HepG2 (cell line): ENCODE data around the gene GLYATL3. TPM values are rescaled to one million over a fixed set of nuclear protein-coding genes. Genes with fewer than 3 reads are reported as not detected.

Experiments used
- ARID4A ChIP-seq: sonication (generic); formaldehyde crosslinking; IDR thresholded peaks from 2 replicates; pipeline ENCODE4 v1.5.0; 2020; ENCODE audit warnings: mild to moderate bottlenecking, missing genetic modification reagents, borderline replicate concordance
- ETV5 ChIP-seq: IDR thresholded peaks from 2 replicates; pipeline ENCODE4 v1.6.1; 2018; ENCODE audit warnings: missing biosample characterization, missing genetic modification reagents, inconsistent platforms, borderline replicate concordance
- HNRNPH1 ChIP-seq: fragments of 200-400 bp; formaldehyde crosslinking; optimal IDR thresholded peaks from 2 replicates; pipeline ENCODE3; 2017; ENCODE audit warnings: mild to moderate bottlenecking, low read depth, low read length
- HOXD1 ChIP-seq: sonication (generic); formaldehyde crosslinking; IDR thresholded peaks from 2 replicates; pipeline ENCODE4 v1.5.0; 2020; ENCODE audit warnings: missing genetic modification reagents
- MIER3 ChIP-seq: IDR thresholded peaks from 2 replicates; pipeline ENCODE4 v1.6.1; 2016; ENCODE audit warnings: missing compliant biosample characterization, borderline replicate concordance
- MIXL1 ChIP-seq: IDR thresholded peaks from 2 replicates; pipeline ENCODE4 v1.6.1; 2016
- NFRKB ChIP-seq: fragments of 450-650 bp; IDR thresholded peaks from 2 replicates; pipeline ENCODE4 v1.6.1; 2017
- PATZ1 ChIP-seq: sonication (generic); formaldehyde crosslinking; IDR thresholded peaks from 2 replicates; pipeline ENCODE4 v1.4.0; 2020; ENCODE audit warnings: missing genetic modification reagents
- RXRB ChIP-seq: IDR thresholded peaks from 2 replicates; pipeline ENCODE4 v1.6.1; 2016; ENCODE audit warnings: borderline replicate concordance, missing genetic modification reagents, missing compliant biosample characterization
- SYNCRIP ChIP-seq: fragments of 200-400 bp; formaldehyde crosslinking; IDR thresholded peaks from 2 replicates; pipeline ENCODE4 v1.6.1; 2018; ENCODE audit warnings: mild to moderate bottlenecking, low read depth, low read length; ENCODE audit not compliant: insufficient read depth
- TAF1 ChIP-seq: sonication (generic); formaldehyde crosslinking; IDR thresholded peaks from 2 replicates; pipeline ENCODE4 v1.4.0; 2020; ENCODE audit warnings: missing genetic modification reagents
- ZBTB2 ChIP-seq: sonication (generic); formaldehyde crosslinking; IDR thresholded peaks from 2 replicates; pipeline ENCODE4 v1.8.0; 2022; ENCODE audit warnings: low read depth, missing genetic modification reagents
- ZNF260 ChIP-seq: sonication (generic); formaldehyde crosslinking; IDR thresholded peaks from 2 replicates; pipeline ENCODE4 v1.4.0; 2020; ENCODE audit warnings: missing genetic modification reagents, low read depth, mild to moderate bottlenecking, borderline replicate concordance
- ZNF501 ChIP-seq: sonication (generic); formaldehyde crosslinking; IDR thresholded peaks from 2 replicates; pipeline ENCODE4 v1.5.1; 2020; ENCODE audit warnings: mild to moderate bottlenecking, moderate library complexity, missing genetic modification reagents
- ZNF615 ChIP-seq: sonication (generic); formaldehyde crosslinking; IDR thresholded peaks from 2 replicates; pipeline ENCODE4 v1.5.0; 2020; ENCODE audit warnings: mild to moderate bottlenecking, missing genetic modification reagents, borderline replicate concordance
- polyA plus RNA-seq, 8 experiments: library from polyadenylated mRNA; depleted of rRNA in 3 of 8; stranded (reverse) in 7 of 8; unstranded in 1 of 8; fragments of >200 nt; fragmentation: Illumina TruSeq in 4 of 8; extraction: Trizol in 4 of 8; gene quantifications; 2 replicates each; pipeline versions ENCODE4 v1.2.1 to v1.2.3, GENCODE V29; 2011 to 2016; ENCODE audit warnings: low read depth in 4 of 8, missing spikeins in 1 of 8, mixed read lengths in 1 of 8; ENCODE audit not compliant: insufficient read depth in 1 of 8
- total RNA-seq, 5 experiments: library from RNA; depleted of rRNA; stranded (reverse); fragments of >200 nt; fragmentation: Illumina TruSeq; extraction: Trizol; gene quantifications; 2 replicates each; pipeline ENCODE4 v1.2.3, GENCODE V29; 2016; ENCODE audit warnings: low read depth in 1 of 5
- TF ChIP-seq, protein P1 (sequence below): sonication (generic); formaldehyde crosslinking; IDR thresholded peaks from 2 replicates; pipeline ENCODE4 v1.5.1; 2020; ENCODE audit warnings: missing genetic modification reagents, mild to moderate bottlenecking, borderline replicate concordance

Gene GLYATL3
- total and polyA plus RNA-seq, 2 of the 13 experiments (the other 11 are each of a cell fraction or from before 2014, with no cell fraction given): 0.05 TPM; not detected in 1

GRCh38 chr6:49522710-49523593, 23.2 kb downstream of the GLYATL3 start (continued):
- TF ChIP-seq PATZ1 (CRISPR knock-in tag): peak; percentile 55
- no peak for TF ChIP-seq HNRNPH1
- TF ChIP-seq ARID4A: peak; percentile 64; the same call in 1 of the 2 replicates
- peak; percentile 100 for TF ChIP-seq MIXL1 (CRISPR knock-in tag)
- peak; percentile 92 for TF ChIP-seq ETV5 (CRISPR knock-in tag)
- TF ChIP-seq ZNF260 (CRISPR knock-in tag): no peak
- TF ChIP-seq ZBTB2: no peak
- TF ChIP-seq ZNF615 (CRISPR knock-in tag): peak; percentile 67; the same call in 1 of the 2 replicates
- TF ChIP-seq TAF1 (CRISPR knock-in tag): 0 out of 2 replicates have a peak, but pooled peaks have one; percentile 27
- no peak for TF ChIP-seq SYNCRIP
- TF ChIP-seq ZNF501 (CRISPR knock-in tag): peak; percentile 94
- peak; percentile 92 for TF ChIP-seq MIER3 (CRISPR knock-in tag)
- peak; percentile 94 for TF ChIP-seq RXRB (CRISPR knock-in tag)
- TF ChIP-seq, protein P1, sequence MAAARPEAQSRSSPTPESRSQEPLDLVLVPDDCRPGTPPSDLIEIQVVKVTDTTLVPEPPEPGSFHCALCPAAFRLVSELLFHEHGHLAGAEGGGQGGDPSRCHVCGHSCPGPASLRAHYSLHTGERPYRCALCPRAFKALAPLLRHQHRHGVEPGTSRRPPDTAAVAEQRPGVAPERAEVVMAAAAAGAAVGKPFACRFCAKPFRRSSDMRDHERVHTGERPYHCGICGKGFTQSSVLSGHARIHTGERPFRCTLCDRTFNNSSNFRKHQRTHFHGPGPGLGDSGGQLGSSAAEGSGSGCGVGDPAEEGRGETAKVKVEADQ (CRISPR knock-in tag): peak; percentile 77
- TF ChIP-seq HOXD1 (CRISPR knock-in tag): peak; percentile 99
- no peak for TF ChIP-seq NFRKB
